Endothelial cell of umbilical vein (primary cell): Measurements from ENCODE around the gene NUPR2.

Experiments used
- CTCF ChIP-seq, 2 donors: IDR thresholded peaks; 1 replicate in 1 of 2; 2 replicates in 1 of 2; pipeline ENCODE4 v1.5.1; 2011; ENCODE audit warnings: low read length in 2 of 2, mild to moderate bottlenecking in 2 of 2, moderate library complexity in 2 of 2, control low read depth in 1 of 2, inconsistent platforms in 1 of 2, low read depth in 1 of 2; ENCODE audit not compliant: insufficient read depth in 1 of 2; ENCODE audit errors: extremely low read depth in 1 of 2
- POLR2A ChIP-seq: IDR thresholded peaks from 2 replicates; pipeline ENCODE4 v1.6.1; 2012; ENCODE audit warnings: low read depth, mild to moderate bottlenecking, control low read depth, low read length

GRCh38 chr7:56097700-56098099 lies 18.5 kb downstream of the NUPR2 start:
- TF ChIP-seq CTCF (IDR thresholded peaks at IDR 0.05; ENCODE audit: extremely low read depth in 1 of 2, insufficient read depth in 1 of 2, low read depth in 1 of 2, low read length in 2 of 2) (no peak), POLR2A (no peak)
